SK-MEL-5 (cell line): Measurements from ENCODE around the gene PIK3R5. TPM values are rescaled to one million over a fixed set of nuclear protein-coding genes. Genes with fewer than 3 reads are reported as not detected.
A peak's percentile ranks its signal among the peaks of the same experiment; 100 is the strongest.

Experiments used
- DNase-seq: peaks from one replicate; pipeline ENCODE4 v3.0.0-alpha.2; 2016; ENCODE audit warnings: low read depth, low spot score
- in situ Hi-C: cut with HindIII; loops from 2 replicates; pipeline ENCODE4 v1.10.0; 2016; ENCODE audit warnings: low sequenced_read_pairs, high pct_unique_total_duplicates, low pct_unique_long_range_greater_than_20kb
- total RNA-seq: library from RNA; depleted of rRNA; stranded (reverse); fragments of >200 nt; shearing (Covaris generic); gene quantifications from 2 replicates; pipeline ENCODE4 v1.2.3, GENCODE V29; 2014

PIK3R5 gene
- total RNA-seq, 1 experiment from 2014 or later, result 0.82 TPM

GRCh38 chr17:8877984-8878383, 87.5 kb downstream of the PIK3R5 start:
- in situ Hi-C loops, result no loop called here
- no peak for DNase-seq

GRCh38 chr17:8875957-8876356, 89.5 kb downstream of the PIK3R5 start:
- in situ Hi-C loops, result no loop called here

GRCh38 chr17:8875436-8875835, 90.1 kb downstream of the PIK3R5 start:
- in situ Hi-C loops, result no loop called here

More at GRCh38 chr17:8875957-8876356, 89.5 kb downstream of the PIK3R5 start:
- no peak for DNase-seq

GRCh38 chr17:8873801-8874715, 91.4 kb downstream of the PIK3R5 start:
- no peak for DNase-seq
- in situ Hi-C loops, result no loop called here

More at GRCh38 chr17:8875436-8875835, 90.1 kb downstream of the PIK3R5 start:
- DNase-seq, result no peak

- in situ Hi-C loops, result no loop called here
- no peak for DNase-seq
These were observed 92.6 kb downstream of the PIK3R5 start for GRCh38 chr17:8872705-8873435.

GRCh38 chr17:8872036-8872704, 93.3 kb downstream of the PIK3R5 start:
- DNase-seq, result no peak
- in situ Hi-C loops, result no loop called here

- DNase-seq, result no peak
- in situ Hi-C loops, result no loop called here
These were observed 94.4 kb downstream of the PIK3R5 start for GRCh38 chr17:8871081-8871581.

- in situ Hi-C loops, result no loop called here
- DNase-seq, result no peak
These were observed 95.0 kb downstream of the PIK3R5 start for GRCh38 chr17:8870406-8871040.

- DNase-seq, result peak; percentile 27
These were observed 96.2 kb downstream of the PIK3R5 start for GRCh38 chr17:8869114-8869815.

GRCh38 chr17:8868529-8868951, 97.0 kb downstream of the PIK3R5 start:
- no peak for DNase-seq
- in situ Hi-C loops, result no loop called here

More at GRCh38 chr17:8869114-8869815, 96.2 kb downstream of the PIK3R5 start:
- in situ Hi-C loops, result no loop called here

- in situ Hi-C loops, result no loop called here
- no peak for DNase-seq
These were observed 97.4 kb downstream of the PIK3R5 start for GRCh38 chr17:8868092-8868491.

GRCh38 chr17:8867361-8867981, 98.0 kb downstream of the PIK3R5 start, which contains the start of gene PIK3R6:
TSS of gene PIK3R6 (minus strand) at chr17:8867674. CDS start at chr17:8849794, 17,880 bp downstream.
- in situ Hi-C loops, result no loop called here
- DNase-seq, result no peak

- DNase-seq, result no peak
- in situ Hi-C loops, result no loop called here
These were observed 99.7 kb downstream of the PIK3R5 start for GRCh38 chr17:8865811-8866210.

- DNase-seq, result no peak
- in situ Hi-C loops, result no loop called here
These were observed 100.1 kb downstream of the PIK3R5 start for GRCh38 chr17:8865385-8865784.

- DNase-seq, result no peak
- in situ Hi-C loops, result no loop called here
These were observed 103.1 kb downstream of the PIK3R5 start for GRCh38 chr17:8862213-8863056.
